PC-3 (cell line): Measurements from ENCODE around the gene MAP3K5.

Source experiments
- EZH2 ChIP-seq: fragments of 300-600 bp; sonication (generic); IDR thresholded peaks from one replicate; pipeline ENCODE4 v1.6.1; 2017; ENCODE audit warnings: antibody characterized with exemption, mild to moderate bottlenecking, low read length; ENCODE audit not compliant: unreplicated experiment
- EZH2phosphoT487 ChIP-seq: fragments of 300-600 bp; sonication (generic); IDR thresholded peaks from 2 replicates; pipeline ENCODE4 v1.6.1; 2018; ENCODE audit warnings: mild to moderate bottlenecking, antibody characterized with exemption, low read length, borderline replicate concordance
- TF ChIP-seq, protein P1 (sequence below): fragments of 300-600 bp; sonication (generic); conservative IDR thresholded peaks from 2 replicates; pipeline ENCODE4 v1.5.1; 2017; ENCODE audit warnings: antibody characterized with exemption, low read depth, mild to moderate bottlenecking, low read length

- TF ChIP-seq, protein P1, sequence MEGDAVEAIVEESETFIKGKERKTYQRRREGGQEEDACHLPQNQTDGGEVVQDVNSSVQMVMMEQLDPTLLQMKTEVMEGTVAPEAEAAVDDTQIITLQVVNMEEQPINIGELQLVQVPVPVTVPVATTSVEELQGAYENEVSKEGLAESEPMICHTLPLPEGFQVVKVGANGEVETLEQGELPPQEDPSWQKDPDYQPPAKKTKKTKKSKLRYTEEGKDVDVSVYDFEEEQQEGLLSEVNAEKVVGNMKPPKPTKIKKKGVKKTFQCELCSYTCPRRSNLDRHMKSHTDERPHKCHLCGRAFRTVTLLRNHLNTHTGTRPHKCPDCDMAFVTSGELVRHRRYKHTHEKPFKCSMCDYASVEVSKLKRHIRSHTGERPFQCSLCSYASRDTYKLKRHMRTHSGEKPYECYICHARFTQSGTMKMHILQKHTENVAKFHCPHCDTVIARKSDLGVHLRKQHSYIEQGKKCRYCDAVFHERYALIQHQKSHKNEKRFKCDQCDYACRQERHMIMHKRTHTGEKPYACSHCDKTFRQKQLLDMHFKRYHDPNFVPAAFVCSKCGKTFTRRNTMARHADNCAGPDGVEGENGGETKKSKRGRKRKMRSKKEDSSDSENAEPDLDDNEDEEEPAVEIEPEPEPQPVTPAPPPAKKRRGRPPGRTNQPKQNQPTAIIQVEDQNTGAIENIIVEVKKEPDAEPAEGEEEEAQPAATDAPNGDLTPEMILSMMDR: no peak
- TF ChIP-seq EZH2 (no peak), EZH2phosphoT487 (no peak)
Measured at GRCh38 chr6:136613477-136613876, 178.8 kb downstream of the MAP3K5 start.
